NCI-H526 treated with DMSO at 0.1 percent for 48 hours (cell line): ENCODE data around the gene HAUS5.

ENCODE experiments used
- DNase-seq: peaks from one replicate; lab custom pipeline; 2025; lab: John Stamatoyannopoulos, UW

Gene HAUS5

GRCh38 chr19:35607661-35608060 is 4.9 kb upstream of the HAUS5 start:
- no peak for DNase-seq

DNA sequence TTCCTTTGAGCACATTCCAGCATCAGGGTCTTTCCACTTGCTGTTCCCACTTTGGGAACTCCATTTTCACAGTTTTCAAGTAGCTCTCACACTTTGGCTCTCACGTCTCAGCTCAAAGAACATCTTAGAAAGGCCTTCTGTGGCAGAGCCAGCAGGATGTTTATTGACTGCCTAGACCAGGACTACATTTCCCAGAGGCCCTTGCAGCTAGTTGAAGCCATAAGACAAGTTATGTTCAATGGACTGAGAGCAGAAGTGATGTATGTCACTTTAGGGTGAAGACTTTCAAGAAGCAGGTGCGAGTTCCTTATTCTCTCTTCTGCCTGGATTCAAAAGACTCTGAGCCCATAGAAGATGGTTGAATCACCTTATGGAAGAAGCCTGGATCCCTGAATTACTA is 4.3 kb upstream of the HAUS5 start:
- DNase-seq = no peak

GRCh38 chr19:35609851-35610353 is 2.6 kb upstream of the HAUS5 start:
- DNase-seq = no peak

DNA sequence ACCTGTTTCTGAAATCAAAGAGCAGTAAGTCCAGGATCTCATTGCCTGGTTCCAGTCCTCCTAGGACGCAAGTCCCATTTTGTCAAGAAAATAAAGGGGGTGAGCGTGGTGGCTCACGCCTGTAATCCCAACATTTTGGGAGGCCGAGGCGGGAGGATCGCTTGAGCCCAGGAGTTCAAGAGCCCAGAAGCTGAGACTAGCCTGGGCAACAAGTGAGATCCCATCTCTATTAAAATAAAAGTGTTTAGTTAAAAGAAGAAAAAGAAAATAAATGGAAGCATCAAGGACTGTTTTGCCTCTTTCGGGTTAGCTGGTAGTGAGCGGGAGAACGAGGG is 344 bp upstream of the HAUS5 start:
- no peak for DNase-seq

- DNase-seq = no peak
Observed at GRCh38 chr19:35613574-35613973, 1.0 kb downstream of the HAUS5 start.

GRCh38 chr19:35615036-35615435 is 2.5 kb downstream of the HAUS5 start:
- no peak for DNase-seq

- no peak for DNase-seq
Observed at GRCh38 chr19:35618857-35619256, 6.3 kb downstream of the HAUS5 start.

- DNase-seq = no peak
Observed at GRCh38 chr19:35619290-35619923, 6.9 kb downstream of the HAUS5 start.

DNA sequence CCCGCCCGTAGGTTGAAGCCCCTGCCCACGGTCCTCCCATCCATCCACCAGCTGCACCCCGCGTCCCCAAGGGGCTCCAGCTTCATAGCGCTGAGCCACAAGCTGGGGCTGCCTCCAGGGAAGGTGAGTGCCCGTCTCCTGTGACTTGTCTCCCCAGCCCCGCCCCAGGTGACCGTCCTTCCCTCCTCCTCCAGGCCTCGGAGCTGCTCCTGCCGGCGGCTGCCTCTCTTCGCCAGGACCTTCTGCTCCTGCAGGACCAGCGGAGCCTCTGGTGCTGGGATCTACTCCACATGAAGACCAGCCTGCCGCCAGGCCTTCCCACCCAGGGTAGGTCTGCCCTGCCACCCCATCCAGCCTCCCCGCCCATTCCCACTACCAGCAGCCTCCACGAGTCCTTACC is 7.5 kb downstream of the HAUS5 start:
- no peak for DNase-seq

- DNase-seq = no peak
Observed at GRCh38 chr19:35621708-35622107, 9.2 kb downstream of the HAUS5 start.

DNA sequence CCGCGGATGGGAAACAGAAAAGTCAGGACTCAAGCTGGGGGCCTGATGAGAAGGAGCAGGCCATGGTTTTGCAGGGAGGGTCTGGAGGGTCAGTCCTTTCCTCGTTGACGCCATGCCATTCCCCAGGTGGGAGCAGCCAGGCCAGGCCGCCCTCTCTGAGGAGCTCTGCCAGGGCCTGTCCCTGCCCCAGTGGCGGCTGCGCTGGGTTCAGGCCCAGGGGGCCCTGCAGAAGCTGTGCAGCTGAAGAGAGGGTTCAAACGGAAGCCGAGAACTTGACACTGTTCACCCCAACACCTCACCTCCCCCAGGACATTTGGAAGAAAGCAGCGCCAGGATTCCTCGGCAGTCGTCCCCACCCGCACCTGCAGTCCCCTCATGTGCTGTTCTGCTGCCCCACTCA is 10.2 kb downstream of the HAUS5 start:
- DNase-seq = no peak

- no peak for DNase-seq
Observed at GRCh38 chr19:35623327-35624010, 10.9 kb downstream of the HAUS5 start.

- no peak for DNase-seq
Observed at GRCh38 chr19:35628264-35628564, 15.7 kb downstream of the HAUS5 start.

GRCh38 chr19:35628565-35629331 is 16.2 kb downstream of the HAUS5 start, which contains the start of gene RBM42:
Gene RBM42, plus strand, starts transcription at chr19:35629036. Its CDS starts 118 bp downstream, at chr19:35629154.
- peak; percentile 97 for DNase-seq

DNA sequence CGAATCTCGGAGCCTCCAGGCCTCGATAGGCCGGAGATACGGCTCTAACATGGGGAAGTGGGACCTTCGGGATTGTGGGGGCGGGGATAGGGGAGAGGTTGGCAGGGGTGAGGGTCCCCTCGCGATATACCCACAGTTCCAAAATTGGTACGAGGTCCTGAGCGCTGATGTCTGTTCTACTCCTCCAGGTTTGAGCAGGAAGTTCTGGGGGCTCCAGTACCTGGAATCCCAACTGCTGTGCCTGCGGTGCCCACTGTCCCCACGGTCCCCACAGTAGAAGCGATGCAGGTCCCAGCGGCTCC is 16.7 kb downstream of the HAUS5 start:
- no peak for DNase-seq

- no peak for DNase-seq
Observed at GRCh38 chr19:35633727-35634440, 21.3 kb downstream of the HAUS5 start.

DNA sequence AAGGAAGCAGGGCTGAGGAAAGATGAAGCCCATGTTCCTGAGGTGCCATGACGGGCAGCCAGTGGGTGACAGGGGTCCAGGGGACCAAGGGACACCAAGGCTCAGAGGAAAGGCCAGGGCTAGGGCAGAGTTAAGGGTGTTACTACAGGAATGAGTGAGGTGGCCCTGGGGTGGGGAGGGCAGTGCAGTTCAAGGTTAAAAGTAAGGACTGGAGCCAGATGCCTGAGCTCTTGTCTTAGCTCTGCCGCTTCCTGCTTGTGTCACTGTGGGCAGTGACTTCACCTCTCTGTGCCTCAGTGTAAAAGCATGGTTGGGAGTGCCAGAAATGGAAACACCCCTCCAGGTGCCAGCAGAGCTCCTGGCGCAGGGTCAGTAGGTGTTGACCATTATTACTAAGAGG is 24.1 kb downstream of the HAUS5 start:
- DNase-seq = no peak

GRCh38 chr19:35637165-35637564 is 24.6 kb downstream of the HAUS5 start:
- no peak for DNase-seq

DNA sequence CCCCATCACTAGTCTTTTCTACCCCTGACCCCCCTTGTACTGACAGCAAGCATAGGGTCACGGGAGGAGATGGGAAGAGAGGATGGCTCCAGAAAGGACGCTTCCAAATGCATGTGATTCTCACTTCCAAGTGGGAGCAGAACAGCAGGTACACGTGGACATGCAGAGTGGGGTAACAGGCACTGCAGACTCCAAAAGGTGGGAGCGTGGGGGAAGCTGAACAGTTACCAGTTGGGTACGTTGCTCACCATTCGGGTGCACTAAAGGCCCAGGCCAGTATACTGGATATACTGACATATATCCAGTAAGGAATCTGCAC is 26.7 kb downstream of the HAUS5 start:
- DNase-seq = no peak

DNA sequence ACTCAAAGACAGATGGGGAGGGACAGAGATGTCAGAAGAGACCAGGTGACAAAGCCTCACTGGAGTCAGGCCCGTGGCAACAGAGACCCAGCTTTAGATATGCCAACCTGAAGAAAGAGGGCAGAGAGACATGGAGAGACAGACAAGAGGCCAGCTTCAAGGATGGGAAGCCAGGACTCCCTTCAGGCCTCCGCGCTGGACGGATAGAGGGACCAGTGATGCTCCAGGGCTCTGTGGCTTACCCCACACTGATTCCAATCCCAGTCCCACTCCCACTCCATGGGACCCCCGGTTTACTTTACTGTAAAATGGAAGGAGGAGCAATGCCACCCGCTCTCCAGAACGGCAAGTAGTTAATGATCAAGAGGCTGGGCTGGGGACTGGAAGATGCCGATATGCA is 27.3 kb downstream of the HAUS5 start:
- no peak for DNase-seq

GRCh38 chr19:35641515-35642151 is 29.1 kb downstream of the HAUS5 start, which contains the start of gene ETV2:
Gene ETV2, plus strand, starts transcription at chr19:35641745. Its CDS starts 716 bp downstream, at chr19:35642461.
- no peak for DNase-seq

GRCh38 chr19:35642312-35642711 is 29.8 kb downstream of the HAUS5 start:
- no peak for DNase-seq
